ENCODE data around the gene OR6B3. TPM values are rescaled to one million over a fixed set of nuclear protein-coding genes. Genes with fewer than 3 reads are reported as not detected.

The OR6B3 gene
- total RNA-seq, 1 donor from 2014 or later = not detected

GRCh38 chr2:240013343-240013742, 40.0 kb downstream of the OR6B3 start:
- Mint-ChIP-seq H3K4me3 (ENCODE audit: unreplicated experiment) (no peak overlapping the region), H3K9me3 (ENCODE audit: unreplicated experiment) (no peaks in the 10 kb centered on the region), H3K4me1 (ENCODE audit: unreplicated experiment) (no peaks in the 10 kb centered on the region), H3K27me3 (ENCODE audit: unreplicated experiment) (peaks cover 2% of the 10 kb centered on the region), H3K36me3 (ENCODE audit: low read depth, unreplicated experiment) (peaks cover 31% of the 10 kb centered on the region), H3K27ac (ENCODE audit: unreplicated experiment) (no peak overlapping the region)
- TF ChIP-seq CTCF (IDR thresholded peaks at IDR 0.05; ENCODE audit: unreplicated experiment) = peak; percentile 49
- DNase-seq (ENCODE audit: low spot score) = no peak

- peaks cover 25% of the 10 kb centered on the region for H3K36me3 Mint-ChIP-seq (ENCODE audit: low read depth, unreplicated experiment)
- no peak overlapping the region for H3K27ac Mint-ChIP-seq (ENCODE audit: unreplicated experiment)
- no peak for TF ChIP-seq CTCF (IDR thresholded peaks at IDR 0.05; ENCODE audit: unreplicated experiment)
- H3K4me3 Mint-ChIP-seq (ENCODE audit: unreplicated experiment) = no peak overlapping the region
- no peak for DNase-seq (ENCODE audit: low spot score)
- no peaks in the 10 kb centered on the region for H3K9me3 Mint-ChIP-seq (ENCODE audit: unreplicated experiment)
- no peaks in the 10 kb centered on the region for H3K4me1 Mint-ChIP-seq (ENCODE audit: unreplicated experiment)
- peaks cover 5% of the 10 kb centered on the region for H3K27me3 Mint-ChIP-seq (ENCODE audit: unreplicated experiment)
These were observed 50.3 kb downstream of the OR6B3 start for GRCh38 chr2:240002983-240003382.

GRCh38 chr2:240000671-240001070, 52.6 kb downstream of the OR6B3 start:
- Mint-ChIP-seq H3K36me3 (ENCODE audit: low read depth, unreplicated experiment) (peaks cover 27% of the 10 kb centered on the region), H3K27ac (ENCODE audit: unreplicated experiment) (no peak overlapping the region), H3K4me3 (ENCODE audit: unreplicated experiment) (no peak overlapping the region), H3K9me3 (ENCODE audit: unreplicated experiment) (no peaks in the 10 kb centered on the region), H3K27me3 (ENCODE audit: unreplicated experiment) (peaks cover 5% of the 10 kb centered on the region), H3K4me1 (ENCODE audit: unreplicated experiment) (no peaks in the 10 kb centered on the region)
- DNase-seq (ENCODE audit: low spot score) = no peak
- TF ChIP-seq CTCF (IDR thresholded peaks at IDR 0.05; ENCODE audit: unreplicated experiment) = no peak

GRCh38 chr2:239997686-239998409, 55.5 kb downstream of the OR6B3 start:
- TF ChIP-seq CTCF (IDR thresholded peaks at IDR 0.05; ENCODE audit: unreplicated experiment) = no peak
- Mint-ChIP-seq H3K36me3 (ENCODE audit: low read depth, unreplicated experiment) (peaks cover 28% of the 10 kb centered on the region), H3K27ac (ENCODE audit: unreplicated experiment) (no peak overlapping the region), H3K4me1 (ENCODE audit: unreplicated experiment) (no peaks in the 10 kb centered on the region), H3K27me3 (ENCODE audit: unreplicated experiment) (peaks cover 3% of the 10 kb centered on the region), H3K4me3 (ENCODE audit: unreplicated experiment) (no peak overlapping the region), H3K9me3 (ENCODE audit: unreplicated experiment) (no peaks in the 10 kb centered on the region)
- DNase-seq (ENCODE audit: low spot score) = no peak

Other genes starting within 250 kb of the OR6B3 start
- gene NDUFA10, start 28.2 kb downstream of the OR6B3 start, total RNA-seq (ENCODE audit: unreplicated experiment) = 131 TPM
- gene OR6B2, start 23.1 kb downstream of the OR6B3 start, total RNA-seq (ENCODE audit: unreplicated experiment) = 0.23 TPM
- gene COPS9, start 82.8 kb upstream of the OR6B3 start, total RNA-seq (ENCODE audit: unreplicated experiment) = 165 TPM
- gene OTOS, start 87.1 kb upstream of the OR6B3 start, total RNA-seq (ENCODE audit: unreplicated experiment) = not detected